ENCODE measurements around the gene SRC.

GRCh38 chr20:37390503-37390890 lies 44.6 kb downstream of the SRC start:
- TF ChIP-seq CTCF (IDR thresholded peaks at IDR 0.05) (no peak), POLR2A (IDR thresholded peaks at IDR 0.05) (no peak)

All from lower leg skin (tissue), 3 donors.